Measurements from ENCODE around the gene GPR132.

DNA sequence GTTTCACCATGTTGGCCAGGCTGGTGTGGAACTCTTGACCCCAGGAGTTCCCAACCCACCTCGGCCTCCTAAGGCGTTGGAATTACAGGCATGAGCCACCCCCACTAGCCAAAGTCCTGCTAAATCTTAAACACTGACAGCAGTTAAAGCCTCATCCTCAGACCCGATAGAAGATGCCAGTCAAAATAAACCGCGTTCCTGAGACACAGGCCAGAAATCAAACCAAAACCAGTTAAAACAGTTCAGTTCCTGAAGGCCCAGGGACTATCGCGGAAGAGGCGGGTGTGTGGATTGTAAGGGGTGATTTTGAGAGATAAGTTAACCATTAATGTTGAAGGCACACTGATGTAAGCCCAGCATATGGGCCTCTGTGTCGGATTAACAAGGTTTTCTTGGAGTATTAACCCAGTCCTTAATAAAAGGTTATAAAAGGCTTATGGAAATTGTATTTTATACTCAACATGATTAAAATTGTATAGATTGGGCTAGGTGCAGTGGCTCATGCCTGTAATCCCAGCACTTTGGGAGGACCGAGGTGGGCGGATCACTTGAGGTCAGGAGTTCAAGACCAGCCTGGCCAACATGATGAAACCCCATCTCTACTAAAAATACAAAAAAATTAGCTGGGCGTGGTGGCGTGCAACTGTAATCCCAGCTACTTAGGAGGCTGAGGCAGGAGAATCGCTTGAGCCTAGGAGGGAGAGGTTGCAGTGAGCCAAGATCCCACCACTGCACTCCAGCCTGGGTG, 25.6 kb downstream of the GPR132 start:
- TF ChIP-seq FOXM1 (IDR thresholded peaks at IDR 0.05; ENCODE audit: borderline replicate concordance) = no peak
- no peak for TF ChIP-seq TARDBP (IDR thresholded peaks at IDR 0.05)
